ENCODE results near the gene TMEM183A. TPM values are rescaled to one million over a fixed set of nuclear protein-coding genes. Genes with fewer than 3 reads are reported as not detected.

TMEM183A gene
- total and polyA plus RNA-seq, 9 donors: 42.0 to 72.4 (median 46.6) TPM

- Histone ChIP-seq H3K9me3 (no peaks in the 10 kb centered on the region), H3K27ac (no peak overlapping the region), H3K36me3 (no peaks in the 10 kb centered on the region), H3K27me3 (no peaks in the 10 kb centered on the region), H3K4me3 (no peak overlapping the region), H3K4me1 (ENCODE audit: insufficient read depth) (peaks cover 4% of the 10 kb centered on the region)
- no peak for TF ChIP-seq EP300 (IDR thresholded peaks at IDR 0.05)
- no peak for TF ChIP-seq CTCF (IDR thresholded peaks at IDR 0.05)
- TF ChIP-seq POLR2A (IDR thresholded peaks at IDR 0.05): no peak
- intact Hi-C loops (cut with DNase I): no loop called here
- DNase-seq: no peak
- WGBS, 3 donors: 56 to 63% (median 63%) methylated on average over 1 of the region's 1 CpG
Observed at GRCh38 chr1:202959276-202959620, 47.9 kb upstream of the TMEM183A start.

GRCh38 chr1:202961220-202961880 is 45.8 kb upstream of the TMEM183A start:
- Histone ChIP-seq H3K27ac (no peak overlapping the region), H3K36me3 (no peaks in the 10 kb centered on the region), H3K4me1 (ENCODE audit: insufficient read depth) (peaks cover 6% of the 10 kb centered on the region), H3K9me3 (no peaks in the 10 kb centered on the region), H3K4me3 (no peak overlapping the region), H3K27me3 (no peaks in the 10 kb centered on the region)
- WGBS, 3 donors: 77 to 85% (median 84%) methylated on average over 5 of the region's 5 CpGs
- intact Hi-C loops (cut with DNase I): no loop called here
- no peak for TF ChIP-seq CTCF (IDR thresholded peaks at IDR 0.05)
- no peak for TF ChIP-seq EP300 (IDR thresholded peaks at IDR 0.05)
- DNase-seq: no peak

- Histone ChIP-seq H3K27me3 (no peaks in the 10 kb centered on the region), H3K27ac (no peak overlapping the region), H3K9me3 (no peaks in the 10 kb centered on the region), H3K36me3 (no peaks in the 10 kb centered on the region), H3K4me1 (ENCODE audit: insufficient read depth) (peaks cover 5% of the 10 kb centered on the region), H3K4me3 (no peak overlapping the region)
- 81 to 89% (median 84%) methylated on average over 6 of the region's 6 CpGs for WGBS, 3 donors
- DNase-seq: no peak
- no peak for TF ChIP-seq POLR2A (IDR thresholded peaks at IDR 0.05)
- no peak for TF ChIP-seq CTCF (IDR thresholded peaks at IDR 0.05)
- no peak for TF ChIP-seq EP300 (IDR thresholded peaks at IDR 0.05)
- intact Hi-C loops (cut with DNase I): no loop called here
Observed at GRCh38 chr1:202964791-202965410, 42.3 kb upstream of the TMEM183A start.

GRCh38 chr1:202965422-202965821 is 41.8 kb upstream of the TMEM183A start:
- 79 to 90% (median 85%) methylated on average over 3 of the region's 3 CpGs for WGBS, 3 donors
- H3K4me3 ChIP-seq: no peak overlapping the region
- no peak overlapping the region for H3K27ac ChIP-seq
- no peaks in the 10 kb centered on the region for H3K9me3 ChIP-seq
- peaks cover 5% of the 10 kb centered on the region for H3K4me1 ChIP-seq (ENCODE audit: insufficient read depth)
- no peaks in the 10 kb centered on the region for H3K36me3 ChIP-seq
- H3K27me3 ChIP-seq: no peaks in the 10 kb centered on the region
- DNase-seq: no peak
- intact Hi-C loops (cut with DNase I): no loop called here
- TF ChIP-seq CTCF (IDR thresholded peaks at IDR 0.05) (no peak), POLR2A (IDR thresholded peaks at IDR 0.05) (no peak), EP300 (IDR thresholded peaks at IDR 0.05) (no peak)

Measured in ovary (tissue), 9 donors.